ENCODE results near the gene SBF2. TPM values are rescaled to one million over a fixed set of nuclear protein-coding genes. Genes with fewer than 3 reads are reported as not detected.
A peak's percentile ranks its signal among the peaks of the same experiment; 100 is the strongest.

The SBF2 gene
- total and polyA plus RNA-seq, 9 of the 15 experiments (the other 6 are each of a cell fraction or from before 2014, with no cell fraction given): 0.80 to 9.5 (median 5.0) TPM

DNA sequence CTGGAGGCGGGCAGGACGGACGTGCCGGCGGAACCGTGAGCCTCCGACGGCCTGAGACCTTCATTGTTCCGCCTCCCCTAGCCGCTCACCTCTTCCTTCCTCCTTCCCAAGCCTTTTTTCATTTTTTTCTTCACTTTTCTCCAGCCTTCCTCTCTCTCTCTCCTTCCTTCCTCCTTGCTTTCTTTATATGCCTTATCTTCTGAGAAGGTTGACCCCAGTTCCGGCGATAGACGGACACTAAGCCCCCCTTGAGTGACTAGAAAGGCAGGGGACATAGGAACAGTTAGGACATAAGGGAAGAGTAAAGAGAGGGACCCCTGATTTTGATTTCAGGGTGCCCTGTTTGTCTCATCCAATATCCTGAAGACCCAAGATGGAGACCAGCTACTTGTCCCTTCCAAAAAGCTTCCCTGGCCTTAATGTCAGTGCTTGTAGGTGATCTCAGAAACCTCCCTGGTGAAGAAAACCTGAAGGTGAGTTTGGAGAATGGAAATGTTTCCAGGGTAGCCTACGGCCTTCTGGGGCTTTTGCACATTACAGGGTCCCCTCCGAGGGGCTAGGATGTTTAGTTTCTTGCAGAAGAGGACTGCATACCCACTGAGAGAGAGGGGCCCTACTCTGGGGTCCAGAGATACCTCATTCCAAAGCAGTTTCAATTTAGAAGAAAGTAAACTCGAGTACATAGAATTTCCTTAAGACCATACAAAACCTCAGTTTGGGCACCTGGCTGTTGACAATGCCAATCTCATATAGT is 14.4 kb upstream of the SBF2 start (continued):
- TF ChIP-seq, protein P1, sequence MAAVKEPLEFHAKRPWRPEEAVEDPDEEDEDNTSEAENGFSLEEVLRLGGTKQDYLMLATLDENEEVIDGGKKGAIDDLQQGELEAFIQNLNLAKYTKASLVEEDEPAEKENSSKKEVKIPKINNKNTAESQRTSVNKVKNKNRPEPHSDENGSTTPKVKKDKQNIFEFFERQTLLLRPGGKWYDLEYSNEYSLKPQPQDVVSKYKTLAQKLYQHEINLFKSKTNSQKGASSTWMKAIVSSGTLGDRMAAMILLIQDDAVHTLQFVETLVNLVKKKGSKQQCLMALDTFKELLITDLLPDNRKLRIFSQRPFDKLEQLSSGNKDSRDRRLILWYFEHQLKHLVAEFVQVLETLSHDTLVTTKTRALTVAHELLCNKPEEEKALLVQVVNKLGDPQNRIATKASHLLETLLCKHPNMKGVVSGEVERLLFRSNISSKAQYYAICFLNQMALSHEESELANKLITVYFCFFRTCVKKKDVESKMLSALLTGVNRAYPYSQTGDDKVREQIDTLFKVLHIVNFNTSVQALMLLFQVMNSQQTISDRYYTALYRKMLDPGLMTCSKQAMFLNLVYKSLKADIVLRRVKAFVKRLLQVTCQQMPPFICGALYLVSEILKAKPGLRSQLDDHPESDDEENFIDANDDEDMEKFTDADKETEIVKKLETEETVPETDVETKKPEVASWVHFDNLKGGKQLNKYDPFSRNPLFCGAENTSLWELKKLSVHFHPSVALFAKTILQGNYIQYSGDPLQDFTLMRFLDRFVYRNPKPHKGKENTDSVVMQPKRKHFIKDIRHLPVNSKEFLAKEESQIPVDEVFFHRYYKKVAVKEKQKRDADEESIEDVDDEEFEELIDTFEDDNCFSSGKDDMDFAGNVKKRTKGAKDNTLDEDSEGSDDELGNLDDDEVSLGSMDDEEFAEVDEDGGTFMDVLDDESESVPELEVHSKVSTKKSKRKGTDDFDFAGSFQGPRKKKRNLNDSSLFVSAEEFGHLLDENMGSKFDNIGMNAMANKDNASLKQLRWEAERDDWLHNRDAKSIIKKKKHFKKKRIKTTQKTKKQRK (IDR thresholded peaks at IDR 0.05; ENCODE audit: borderline replicate concordance, low read depth, low read length): no peak
- TF ChIP-seq TGIF2 (CRISPR knock-in tag; IDR thresholded peaks at IDR 0.05): no peak
- TF ChIP-seq PCBP2 (IDR thresholded peaks at IDR 0.05; ENCODE audit: low read depth, low read length, poor library complexity, severe bottlenecking): no peak
- no peak for TF ChIP-seq ZNF24 (IDR thresholded peaks at IDR 0.05)
- TF ChIP-seq, protein P2, sequence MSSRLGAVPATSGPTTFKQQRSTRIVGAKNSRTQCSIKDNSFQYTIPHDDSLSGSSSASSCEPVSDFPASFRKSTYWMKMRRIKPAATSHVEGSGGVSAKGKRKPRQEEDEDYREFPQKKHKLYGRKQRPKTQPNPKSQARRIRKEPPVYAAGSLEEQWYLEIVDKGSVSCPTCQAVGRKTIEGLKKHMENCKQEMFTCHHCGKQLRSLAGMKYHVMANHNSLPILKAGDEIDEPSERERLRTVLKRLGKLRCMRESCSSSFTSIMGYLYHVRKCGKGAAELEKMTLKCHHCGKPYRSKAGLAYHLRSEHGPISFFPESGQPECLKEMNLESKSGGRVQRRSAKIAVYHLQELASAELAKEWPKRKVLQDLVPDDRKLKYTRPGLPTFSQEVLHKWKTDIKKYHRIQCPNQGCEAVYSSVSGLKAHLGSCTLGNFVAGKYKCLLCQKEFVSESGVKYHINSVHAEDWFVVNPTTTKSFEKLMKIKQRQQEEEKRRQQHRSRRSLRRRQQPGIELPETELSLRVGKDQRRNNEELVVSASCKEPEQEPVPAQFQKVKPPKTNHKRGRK (tag; IDR thresholded peaks at IDR 0.05): peak; percentile 94
- TF ChIP-seq, protein P3, sequence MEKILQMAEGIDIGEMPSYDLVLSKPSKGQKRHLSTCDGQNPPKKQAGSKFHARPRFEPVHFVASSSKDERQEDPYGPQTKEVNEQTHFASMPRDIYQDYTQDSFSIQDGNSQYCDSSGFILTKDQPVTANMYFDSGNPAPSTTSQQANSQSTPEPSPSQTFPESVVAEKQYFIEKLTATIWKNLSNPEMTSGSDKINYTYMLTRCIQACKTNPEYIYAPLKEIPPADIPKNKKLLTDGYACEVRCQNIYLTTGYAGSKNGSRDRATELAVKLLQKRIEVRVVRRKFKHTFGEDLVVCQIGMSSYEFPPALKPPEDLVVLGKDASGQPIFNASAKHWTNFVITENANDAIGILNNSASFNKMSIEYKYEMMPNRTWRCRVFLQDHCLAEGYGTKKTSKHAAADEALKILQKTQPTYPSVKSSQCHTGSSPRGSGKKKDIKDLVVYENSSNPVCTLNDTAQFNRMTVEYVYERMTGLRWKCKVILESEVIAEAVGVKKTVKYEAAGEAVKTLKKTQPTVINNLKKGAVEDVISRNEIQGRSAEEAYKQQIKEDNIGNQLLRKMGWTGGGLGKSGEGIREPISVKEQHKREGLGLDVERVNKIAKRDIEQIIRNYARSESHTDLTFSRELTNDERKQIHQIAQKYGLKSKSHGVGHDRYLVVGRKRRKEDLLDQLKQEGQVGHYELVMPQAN (IDR thresholded peaks at IDR 0.05; ENCODE audit: borderline replicate concordance): 0 out of 2 replicates have a peak, but pooled peaks have one; percentile 9
- no peak for TF ChIP-seq RBM15 (IDR thresholded peaks at IDR 0.05; ENCODE audit: insufficient read depth, low read length)
- TF ChIP-seq CHD2 (IDR thresholded peaks at IDR 0.05; ENCODE audit: low read depth, low read length): no peak
- peak; percentile 28; the same call in 1 of the 2 replicates for TF ChIP-seq ATF7 (IDR thresholded peaks at IDR 0.05)
- TF ChIP-seq HNRNPL (IDR thresholded peaks at IDR 0.05; ENCODE audit: low read depth, low read length): no peak
- TF ChIP-seq, protein P4, sequence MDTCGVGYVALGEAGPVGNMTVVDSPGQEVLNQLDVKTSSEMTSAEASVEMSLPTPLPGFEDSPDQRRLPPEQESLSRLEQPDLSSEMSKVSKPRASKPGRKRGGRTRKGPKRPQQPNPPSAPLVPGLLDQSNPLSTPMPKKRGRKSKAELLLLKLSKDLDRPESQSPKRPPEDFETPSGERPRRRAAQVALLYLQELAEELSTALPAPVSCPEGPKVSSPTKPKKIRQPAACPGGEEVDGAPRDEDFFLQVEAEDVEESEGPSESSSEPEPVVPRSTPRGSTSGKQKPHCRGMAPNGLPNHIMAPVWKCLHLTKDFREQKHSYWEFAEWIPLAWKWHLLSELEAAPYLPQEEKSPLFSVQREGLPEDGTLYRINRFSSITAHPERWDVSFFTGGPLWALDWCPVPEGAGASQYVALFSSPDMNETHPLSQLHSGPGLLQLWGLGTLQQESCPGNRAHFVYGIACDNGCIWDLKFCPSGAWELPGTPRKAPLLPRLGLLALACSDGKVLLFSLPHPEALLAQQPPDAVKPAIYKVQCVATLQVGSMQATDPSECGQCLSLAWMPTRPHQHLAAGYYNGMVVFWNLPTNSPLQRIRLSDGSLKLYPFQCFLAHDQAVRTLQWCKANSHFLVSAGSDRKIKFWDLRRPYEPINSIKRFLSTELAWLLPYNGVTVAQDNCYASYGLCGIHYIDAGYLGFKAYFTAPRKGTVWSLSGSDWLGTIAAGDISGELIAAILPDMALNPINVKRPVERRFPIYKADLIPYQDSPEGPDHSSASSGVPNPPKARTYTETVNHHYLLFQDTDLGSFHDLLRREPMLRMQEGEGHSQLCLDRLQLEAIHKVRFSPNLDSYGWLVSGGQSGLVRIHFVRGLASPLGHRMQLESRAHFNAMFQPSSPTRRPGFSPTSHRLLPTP (IDR thresholded peaks at IDR 0.05; ENCODE audit: borderline replicate concordance, extremely low read depth, insufficient read length): no peak
- no peak for TF ChIP-seq KAT7 (CRISPR knock-in tag; IDR thresholded peaks at IDR 0.05; ENCODE audit: borderline replicate concordance)
- TF ChIP-seq, protein P5, sequence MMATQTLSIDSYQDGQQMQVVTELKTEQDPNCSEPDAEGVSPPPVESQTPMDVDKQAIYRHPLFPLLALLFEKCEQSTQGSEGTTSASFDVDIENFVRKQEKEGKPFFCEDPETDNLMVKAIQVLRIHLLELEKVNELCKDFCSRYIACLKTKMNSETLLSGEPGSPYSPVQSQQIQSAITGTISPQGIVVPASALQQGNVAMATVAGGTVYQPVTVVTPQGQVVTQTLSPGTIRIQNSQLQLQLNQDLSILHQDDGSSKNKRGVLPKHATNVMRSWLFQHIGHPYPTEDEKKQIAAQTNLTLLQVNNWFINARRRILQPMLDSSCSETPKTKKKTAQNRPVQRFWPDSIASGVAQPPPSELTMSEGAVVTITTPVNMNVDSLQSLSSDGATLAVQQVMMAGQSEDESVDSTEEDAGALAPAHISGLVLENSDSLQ (IDR thresholded peaks at IDR 0.05): 0 out of 2 replicates have a peak, but pooled peaks have one; percentile 8
